ENCODE data around the gene GPR37L1.

The GPR37L1 gene

GRCh38 chr1:202123336-202123813 is 658 bp downstream of the GPR37L1 start:
- H3K9me3 ChIP-seq = no peaks in the 10 kb centered on the region
- H3K27me3 ChIP-seq = peaks cover 10% of the 10 kb centered on the region
- no peaks in the 10 kb centered on the region for H3K36me3 ChIP-seq
- H3K4me1 ChIP-seq (ENCODE audit: control insufficient read depth in 1 of 2, insufficient read depth in 1 of 2, low read depth in 1 of 2, low read length in 1 of 2) = peaks cover 0 to 4% of the 10 kb centered on the region in 2 experiments
- no peak overlapping the region for H3K27ac ChIP-seq
- no peak for TF ChIP-seq CTCF (IDR thresholded peaks at IDR 0.05)
- no peak overlapping the region for H3K4me3 ChIP-seq (ENCODE audit: low read depth in 1 of 2, low read length in 1 of 2)

GRCh38 chr1:202124142-202124541 is 1.4 kb downstream of the GPR37L1 start:
- H3K9me3 ChIP-seq = no peaks in the 10 kb centered on the region
- peaks cover 0 to 4% of the 10 kb centered on the region in 2 experiments for H3K4me1 ChIP-seq (ENCODE audit: control insufficient read depth in 1 of 2, insufficient read depth in 1 of 2, low read depth in 1 of 2, low read length in 1 of 2)
- H3K4me3 ChIP-seq (ENCODE audit: low read depth in 1 of 2, low read length in 1 of 2) = no peak overlapping the region
- H3K36me3 ChIP-seq = no peaks in the 10 kb centered on the region
- no peak for TF ChIP-seq CTCF (IDR thresholded peaks at IDR 0.05)
- H3K27me3 ChIP-seq = peaks cover 10% of the 10 kb centered on the region
- no peak overlapping the region for H3K27ac ChIP-seq

GRCh38 chr1:202125611-202126010 is 2.9 kb downstream of the GPR37L1 start:
- Histone ChIP-seq H3K36me3 (peaks cover 5% of the 10 kb centered on the region), H3K4me1 (ENCODE audit: control insufficient read depth in 1 of 2, insufficient read depth in 1 of 2, low read depth in 1 of 2, low read length in 1 of 2) (peaks cover 0 to 4% of the 10 kb centered on the region in 2 experiments), H3K4me3 (ENCODE audit: low read depth in 1 of 2, low read length in 1 of 2) (no peak overlapping the region), H3K9me3 (no peaks in the 10 kb centered on the region), H3K27me3 (peaks cover 10% of the 10 kb centered on the region), H3K27ac (no peak overlapping the region)
- no peak for TF ChIP-seq CTCF (IDR thresholded peaks at IDR 0.05)

GRCh38 chr1:202126426-202126825 is 3.7 kb downstream of the GPR37L1 start:
- Histone ChIP-seq H3K4me3 (ENCODE audit: low read depth in 1 of 2, low read length in 1 of 2) (no peak overlapping the region), H3K9me3 (no peaks in the 10 kb centered on the region), H3K27me3 (peaks cover 10% of the 10 kb centered on the region), H3K4me1 (ENCODE audit: control insufficient read depth in 1 of 2, insufficient read depth in 1 of 2, low read depth in 1 of 2, low read length in 1 of 2) (peaks cover 0 to 4% of the 10 kb centered on the region in 2 experiments), H3K36me3 (peaks cover 13% of the 10 kb centered on the region), H3K27ac (no peak overlapping the region)
- no peak for TF ChIP-seq CTCF (IDR thresholded peaks at IDR 0.05)

GRCh38 chr1:202127061-202127460 is 4.3 kb downstream of the GPR37L1 start:
- Histone ChIP-seq H3K9me3 (no peaks in the 10 kb centered on the region), H3K4me3 (ENCODE audit: low read depth in 1 of 2, low read length in 1 of 2) (no peak overlapping the region), H3K27me3 (peaks cover 10% of the 10 kb centered on the region), H3K4me1 (ENCODE audit: control insufficient read depth in 1 of 2, insufficient read depth in 1 of 2, low read depth in 1 of 2, low read length in 1 of 2) (peaks cover 0 to 4% of the 10 kb centered on the region in 2 experiments), H3K36me3 (peaks cover 20% of the 10 kb centered on the region), H3K27ac (no peak overlapping the region)
- TF ChIP-seq CTCF (IDR thresholded peaks at IDR 0.05) = no peak
